ENCODE measurements around the gene PSMB10.

PSMB10 gene

GRCh38 chr16:67968400-67969253 is 32.0 kb upstream of the PSMB10 start, which contains the start of gene SLC12A4:
Gene SLC12A4, minus strand, starts transcription at chr16:67968637. Its CDS starts 84 bp downstream, at chr16:67968553.
- Histone ChIP-seq H3K9me3 (ENCODE audit: control insufficient read depth in 1 of 2, low read length in 2 of 2) (no peaks in the 10 kb centered on the region), H3K4me1 (ENCODE audit: control insufficient read depth in 1 of 2, insufficient read depth in 2 of 2, low read length in 2 of 2) (peaks cover 28 to 38% of the 10 kb centered on the region in 2 donors), H3K27me3 (ENCODE audit: low read depth, low read length) (no peaks in the 10 kb centered on the region), H3K27ac (ENCODE audit: low read length) (peak within 1 kb of the TSS; percentile 95), H3K36me3 (ENCODE audit: control insufficient read depth in 1 of 2, insufficient read depth in 2 of 2, low read length in 2 of 2) (no peaks in the 10 kb centered on the region), H3K4me3 (ENCODE audit: low read depth in 1 of 2, low read length in 2 of 2) (peak within 1 kb of the TSS; percentile 73 to 94)

- peaks cover 3 to 4% of the 10 kb centered on the region in 2 donors for H3K36me3 ChIP-seq (ENCODE audit: control insufficient read depth in 1 of 2, insufficient read depth in 2 of 2, low read length in 2 of 2)
- peaks cover 33 to 44% of the 10 kb centered on the region in 2 donors for H3K4me1 ChIP-seq (ENCODE audit: control insufficient read depth in 1 of 2, insufficient read depth in 2 of 2, low read length in 2 of 2)
- H3K27me3 ChIP-seq (ENCODE audit: low read depth, low read length) = no peaks in the 10 kb centered on the region
- H3K4me3 ChIP-seq (ENCODE audit: low read depth in 1 of 2, low read length in 2 of 2) = peak overlapping the region; percentile 73 to 94
- peak overlapping the region; percentile 95 for H3K27ac ChIP-seq (ENCODE audit: low read length)
- no peaks in the 10 kb centered on the region for H3K9me3 ChIP-seq (ENCODE audit: control insufficient read depth in 1 of 2, low read length in 2 of 2)
These were observed 31.3 kb upstream of the PSMB10 start for GRCh38 chr16:67967958-67968399.

DNA sequence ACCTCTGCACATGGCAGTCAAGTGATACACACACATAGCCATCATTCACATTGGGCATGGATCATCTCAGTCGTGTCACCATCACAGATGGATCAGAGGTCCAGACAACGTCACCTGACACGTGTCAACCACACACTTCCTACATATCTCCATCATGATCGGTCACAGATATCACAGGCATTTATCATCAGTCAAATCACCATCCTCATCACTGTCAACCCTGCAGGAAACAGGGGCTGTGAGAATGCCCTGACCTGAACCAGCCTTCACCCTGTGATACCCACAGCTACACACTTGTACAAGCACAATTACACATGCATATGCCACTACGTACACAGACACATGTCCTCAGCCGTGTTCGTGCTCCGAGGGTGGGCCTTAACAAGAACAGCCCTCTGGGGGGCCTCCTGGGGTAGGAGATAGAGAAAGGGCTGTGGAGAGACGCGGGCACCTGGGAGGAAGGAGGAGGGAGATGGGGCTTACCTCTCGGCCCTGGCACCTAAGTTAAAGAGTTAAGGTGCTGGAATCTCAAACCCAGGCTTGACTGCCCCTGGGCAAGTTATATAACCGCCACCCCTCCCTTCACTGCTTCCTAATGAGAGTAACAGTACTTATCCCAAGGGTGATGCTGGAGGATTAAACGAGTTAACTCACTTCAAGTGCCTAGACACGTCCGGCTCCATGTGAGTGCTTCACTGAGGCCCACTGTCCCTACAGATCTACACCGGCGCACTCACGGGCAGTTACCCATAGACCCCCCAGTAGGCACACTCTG is 30.7 kb upstream of the PSMB10 start:
- peaks cover 33 to 46% of the 10 kb centered on the region in 2 donors for H3K4me1 ChIP-seq (ENCODE audit: control insufficient read depth in 1 of 2, insufficient read depth in 2 of 2, low read length in 2 of 2)
- peaks cover 7 to 10% of the 10 kb centered on the region in 2 donors for H3K36me3 ChIP-seq (ENCODE audit: control insufficient read depth in 1 of 2, insufficient read depth in 2 of 2, low read length in 2 of 2)
- peak overlapping the region; percentile 73 to 94 for H3K4me3 ChIP-seq (ENCODE audit: low read depth in 1 of 2, low read length in 2 of 2)
- peak overlapping the region; percentile 95 for H3K27ac ChIP-seq (ENCODE audit: low read length)
- H3K9me3 ChIP-seq (ENCODE audit: control insufficient read depth in 1 of 2, low read length in 2 of 2) = no peaks in the 10 kb centered on the region
- H3K27me3 ChIP-seq (ENCODE audit: low read depth, low read length) = no peaks in the 10 kb centered on the region

- Histone ChIP-seq H3K4me3 (ENCODE audit: low read depth in 1 of 2, low read length in 2 of 2) (peak overlapping the region; percentile 73 to 94), H3K27me3 (ENCODE audit: low read depth, low read length) (no peaks in the 10 kb centered on the region), H3K4me1 (ENCODE audit: control insufficient read depth in 1 of 2, insufficient read depth in 2 of 2, low read length in 2 of 2) (peaks cover 37 to 46% of the 10 kb centered on the region in 2 donors)
These were observed 30.0 kb upstream of the PSMB10 start for GRCh38 chr16:67966549-67967182.

DNA sequence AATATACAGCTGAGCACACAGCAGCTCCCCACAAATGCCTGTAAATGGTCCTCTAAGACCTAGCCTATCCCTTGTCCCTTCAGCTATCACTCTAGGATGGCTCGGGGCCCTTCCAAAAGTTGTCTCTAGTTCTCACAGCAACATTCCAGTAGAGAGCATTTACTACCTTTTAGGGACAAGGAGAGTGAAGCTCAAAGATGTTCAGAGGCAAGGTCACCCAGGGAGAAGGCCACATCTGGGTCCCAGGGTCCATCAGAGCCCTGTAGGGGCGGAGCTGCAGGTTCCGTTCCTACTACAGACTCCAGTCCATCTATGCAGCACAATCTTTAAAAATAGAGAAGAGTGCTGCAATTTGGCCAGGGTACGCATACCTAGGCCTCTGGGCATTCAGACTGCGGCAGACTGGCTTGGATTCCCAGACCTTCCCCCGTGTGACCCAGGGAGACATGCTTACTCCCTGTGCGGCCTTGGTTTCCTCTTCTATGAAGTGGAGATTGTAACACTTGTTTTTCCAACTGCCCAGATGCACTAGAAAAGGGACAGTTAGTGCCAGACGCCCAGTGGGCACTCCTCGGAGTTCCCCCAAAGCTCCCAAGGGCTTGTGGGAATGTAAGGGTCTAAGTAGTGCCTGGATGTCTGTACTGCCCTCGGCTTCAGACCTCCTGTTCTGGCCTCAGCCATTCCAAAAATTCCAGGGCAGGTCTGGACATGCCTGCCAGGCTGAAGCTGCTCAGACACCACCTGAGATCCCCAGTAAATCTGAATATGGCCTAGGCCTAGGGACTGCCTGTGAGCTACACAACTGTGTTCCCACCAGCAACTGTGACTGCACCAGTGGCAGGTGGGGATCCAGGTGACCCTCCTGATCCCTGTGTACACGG is 29.3 kb upstream of the PSMB10 start:
- peaks cover 20 to 24% of the 10 kb centered on the region in 2 donors for H3K36me3 ChIP-seq (ENCODE audit: control insufficient read depth in 1 of 2, insufficient read depth in 2 of 2, low read length in 2 of 2)
- H3K4me1 ChIP-seq (ENCODE audit: control insufficient read depth in 1 of 2, insufficient read depth in 2 of 2, low read length in 2 of 2) = peaks cover 38 to 46% of the 10 kb centered on the region in 2 donors
- H3K27me3 ChIP-seq (ENCODE audit: low read depth, low read length) = no peaks in the 10 kb centered on the region
- H3K4me3 ChIP-seq (ENCODE audit: low read depth in 1 of 2, low read length in 2 of 2) = peak overlapping the region; percentile 73 to 94
- H3K9me3 ChIP-seq (ENCODE audit: control insufficient read depth in 1 of 2, low read length in 2 of 2) = no peaks in the 10 kb centered on the region
- H3K27ac ChIP-seq (ENCODE audit: low read length) = peak overlapping the region; percentile 95

More at GRCh38 chr16:67966549-67967182, 30.0 kb upstream of the PSMB10 start:
- Histone ChIP-seq H3K27ac (ENCODE audit: low read length) (peak overlapping the region; percentile 95), H3K36me3 (ENCODE audit: control insufficient read depth in 1 of 2, insufficient read depth in 2 of 2, low read length in 2 of 2) (peaks cover 13 to 17% of the 10 kb centered on the region in 2 donors), H3K9me3 (ENCODE audit: control insufficient read depth in 1 of 2, low read length in 2 of 2) (no peaks in the 10 kb centered on the region)

GRCh38 chr16:67964477-67965131 is 28.0 kb upstream of the PSMB10 start:
- Histone ChIP-seq H3K36me3 (ENCODE audit: control insufficient read depth in 1 of 2, insufficient read depth in 2 of 2, low read length in 2 of 2) (peaks cover 24 to 37% of the 10 kb centered on the region in 2 donors), H3K4me1 (ENCODE audit: control insufficient read depth in 1 of 2, insufficient read depth in 2 of 2, low read length in 2 of 2) (peaks cover 43 to 59% of the 10 kb centered on the region in 2 donors), H3K4me3 (ENCODE audit: low read depth in 1 of 2, low read length in 2 of 2) (no peak overlapping the region), H3K27me3 (ENCODE audit: low read depth, low read length) (no peaks in the 10 kb centered on the region), H3K9me3 (ENCODE audit: control insufficient read depth in 1 of 2, low read length in 2 of 2) (no peaks in the 10 kb centered on the region), H3K27ac (ENCODE audit: low read length) (no peak overlapping the region)

- H3K4me1 ChIP-seq (ENCODE audit: control insufficient read depth in 1 of 2, insufficient read depth in 2 of 2, low read length in 2 of 2) = peaks cover 43 to 62% of the 10 kb centered on the region in 2 donors
- no peak overlapping the region for H3K27ac ChIP-seq (ENCODE audit: low read length)
- no peaks in the 10 kb centered on the region for H3K9me3 ChIP-seq (ENCODE audit: control insufficient read depth in 1 of 2, low read length in 2 of 2)
- H3K36me3 ChIP-seq (ENCODE audit: control insufficient read depth in 1 of 2, insufficient read depth in 2 of 2, low read length in 2 of 2) = peaks cover 26 to 41% of the 10 kb centered on the region in 2 donors
- H3K4me3 ChIP-seq (ENCODE audit: low read depth in 1 of 2, low read length in 2 of 2) = peak overlapping the region in 1 of 2 donors; percentile 37
- H3K27me3 ChIP-seq (ENCODE audit: low read depth, low read length) = no peaks in the 10 kb centered on the region
These were observed 27.1 kb upstream of the PSMB10 start for GRCh38 chr16:67963662-67964321.

- Histone ChIP-seq H3K4me1 (ENCODE audit: control insufficient read depth in 1 of 2, insufficient read depth in 2 of 2, low read length in 2 of 2) (peaks cover 43 to 62% of the 10 kb centered on the region in 2 donors), H3K36me3 (ENCODE audit: control insufficient read depth in 1 of 2, insufficient read depth in 2 of 2, low read length in 2 of 2) (peaks cover 28 to 46% of the 10 kb centered on the region in 2 donors), H3K9me3 (ENCODE audit: control insufficient read depth in 1 of 2, low read length in 2 of 2) (no peaks in the 10 kb centered on the region), H3K27ac (ENCODE audit: low read length) (no peak overlapping the region), H3K27me3 (ENCODE audit: low read depth, low read length) (no peaks in the 10 kb centered on the region), H3K4me3 (ENCODE audit: low read depth in 1 of 2, low read length in 2 of 2) (no peak overlapping the region)
These were observed 26.6 kb upstream of the PSMB10 start for GRCh38 chr16:67963292-67963661.

- H3K4me3 ChIP-seq (ENCODE audit: low read depth in 1 of 2, low read length in 2 of 2) = no peak overlapping the region
- no peak overlapping the region for H3K27ac ChIP-seq (ENCODE audit: low read length)
- H3K36me3 ChIP-seq (ENCODE audit: control insufficient read depth in 1 of 2, insufficient read depth in 2 of 2, low read length in 2 of 2) = peaks cover 28 to 57% of the 10 kb centered on the region in 2 donors
- H3K4me1 ChIP-seq (ENCODE audit: control insufficient read depth in 1 of 2, insufficient read depth in 2 of 2, low read length in 2 of 2) = peaks cover 42 to 59% of the 10 kb centered on the region in 2 donors
- H3K27me3 ChIP-seq (ENCODE audit: low read depth, low read length) = no peaks in the 10 kb centered on the region
- H3K9me3 ChIP-seq (ENCODE audit: control insufficient read depth in 1 of 2, low read length in 2 of 2) = no peaks in the 10 kb centered on the region
These were observed 25.5 kb upstream of the PSMB10 start for GRCh38 chr16:67962135-67962534.
